Endodermal cell (in vitro differentiated cells): ENCODE results near the gene ANKRD9. TPM values are rescaled to one million over a fixed set of nuclear protein-coding genes. Genes with fewer than 3 reads are reported as not detected.

Experiments
- DNase-seq: peaks from one replicate; pipeline ENCODE4 v3.0.0-alpha.2; 2017
- H3K27ac ChIP-seq: 2 replicates; pipeline ENCODE4 v1.5.1; 2013; ENCODE audit warnings: mild to moderate bottlenecking, low read depth, low read length, moderate library complexity
- H3K27me3 ChIP-seq: 2 replicates; pipeline ENCODE4 v1.6.1; 2013; ENCODE audit warnings: mild to moderate bottlenecking, low read length, moderate library complexity; ENCODE audit not compliant: insufficient read depth, control insufficient read depth, poor library complexity, severe bottlenecking
- H3K36me3 ChIP-seq: 2 replicates; pipeline ENCODE4 v1.7.0; 2013; ENCODE audit warnings: mild to moderate bottlenecking, low read length, moderate library complexity; ENCODE audit not compliant: control insufficient read depth, insufficient read depth
- H3K4me1 ChIP-seq: one replicate; pipeline ENCODE4 v1.7.0; 2013; ENCODE audit warnings: low read length; ENCODE audit not compliant: control insufficient read depth, insufficient read depth
- H3K4me3 ChIP-seq: 2 replicates; pipeline ENCODE4 v1.5.1; 2013; ENCODE audit warnings: mild to moderate bottlenecking, low read length, moderate library complexity
- H3K9ac ChIP-seq: 2 replicates; pipeline ENCODE4 v1.6.1; 2013; ENCODE audit warnings: mild to moderate bottlenecking, low read length, moderate library complexity; ENCODE audit not compliant: poor library complexity, severe bottlenecking; ENCODE audit errors: extremely low read depth
- H3K9me3 ChIP-seq: 2 replicates; pipeline ENCODE4 v1.6.1; 2013; ENCODE audit warnings: mild to moderate bottlenecking, low read length, moderate library complexity; ENCODE audit not compliant: control insufficient read depth
- H3K27ac Mint-ChIP-seq: 2 replicates; pipeline ENCODE4 v1.8.0; 2020; ENCODE audit warnings: mixed read lengths
- H3K27me3 Mint-ChIP-seq: 2 replicates; pipeline ENCODE4 v1.8.0; 2021; ENCODE audit warnings: mild to moderate bottlenecking, mixed read lengths; ENCODE audit not compliant: insufficient read depth
- H3K36me3 Mint-ChIP-seq: 2 replicates; pipeline ENCODE4 v1.8.0; 2020; ENCODE audit warnings: low read depth, mixed read lengths
- H3K4me1 Mint-ChIP-seq: 2 replicates; pipeline ENCODE4 v1.8.0; 2020; ENCODE audit warnings: mixed read lengths
- H3K4me3 Mint-ChIP-seq: 2 replicates; pipeline ENCODE4 v1.8.0; 2020; ENCODE audit warnings: mild to moderate bottlenecking, moderate library complexity, mixed read lengths
- H3K9me3 Mint-ChIP-seq: 2 replicates; pipeline ENCODE4 v1.8.0; 2020; ENCODE audit warnings: mild to moderate bottlenecking, mixed read lengths
- WGBS, 2 experiments: methylation state at CpG; one replicate each; pipeline versions ENCODE4 v1.1.5 to v1.1.7; 2013; ENCODE audit warnings: missing lambda C conversion rate in 2 of 2, mixed read lengths in 1 of 2; ENCODE audit not compliant: insufficient coverage in 1 of 2, insufficient read length in 1 of 2; 5-methylcytosine and 5-hydroxymethylcytosine counted together
- total RNA-seq, 2 donors: library from RNA; stranded (reverse); fragmentation: NEBNext Ultra II Directional in 1 of 2; extraction: Animal tissue kit (Norgen Biotek cat#: 25700) in 1 of 2; gene quantifications; 2 replicates in 1 of 2; 3 replicates in 1 of 2; pipeline ENCODE4 v1.2.1, GENCODE V29; 2021
- TF ChIP-seq, protein P1 (sequence below): fragments of 200-600 bp; sonication (generic); conservative IDR thresholded peaks from 2 replicates; pipeline ENCODE4 v1.5.0; 2021; ENCODE audit warnings: antibody characterized with exemption, mild to moderate bottlenecking

The ANKRD9 gene
- total RNA-seq, 2 donors from 2014 or later, result 32.7 to 38.9 TPM

DNA sequence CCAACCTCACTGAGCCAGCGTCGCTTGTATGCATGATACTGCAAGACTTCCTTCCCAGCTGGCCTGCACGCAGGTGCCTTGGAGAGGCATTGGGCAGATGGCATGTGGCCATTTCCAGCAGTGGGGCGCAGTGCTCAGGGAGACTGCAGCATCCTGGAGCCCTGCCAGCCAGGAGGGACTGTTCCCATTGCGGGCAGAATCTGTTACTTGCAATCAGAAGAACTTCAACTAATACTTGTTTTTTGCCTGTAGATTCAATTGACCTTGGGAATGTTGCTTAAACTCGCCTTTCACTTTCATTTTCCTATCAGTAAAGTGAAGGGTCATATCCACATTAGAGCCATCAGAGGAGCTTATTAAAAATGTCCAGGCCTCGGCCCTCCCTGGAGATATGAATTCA, 29.8 kb downstream of the ANKRD9 start:
- H3K27me3 ChIP-seq, result no peaks in the 10 kb centered on the region
- H3K4me3 ChIP-seq, result no peak overlapping the region
- no peaks in the 10 kb centered on the region for H3K4me1 ChIP-seq
- TF ChIP-seq, protein P1, sequence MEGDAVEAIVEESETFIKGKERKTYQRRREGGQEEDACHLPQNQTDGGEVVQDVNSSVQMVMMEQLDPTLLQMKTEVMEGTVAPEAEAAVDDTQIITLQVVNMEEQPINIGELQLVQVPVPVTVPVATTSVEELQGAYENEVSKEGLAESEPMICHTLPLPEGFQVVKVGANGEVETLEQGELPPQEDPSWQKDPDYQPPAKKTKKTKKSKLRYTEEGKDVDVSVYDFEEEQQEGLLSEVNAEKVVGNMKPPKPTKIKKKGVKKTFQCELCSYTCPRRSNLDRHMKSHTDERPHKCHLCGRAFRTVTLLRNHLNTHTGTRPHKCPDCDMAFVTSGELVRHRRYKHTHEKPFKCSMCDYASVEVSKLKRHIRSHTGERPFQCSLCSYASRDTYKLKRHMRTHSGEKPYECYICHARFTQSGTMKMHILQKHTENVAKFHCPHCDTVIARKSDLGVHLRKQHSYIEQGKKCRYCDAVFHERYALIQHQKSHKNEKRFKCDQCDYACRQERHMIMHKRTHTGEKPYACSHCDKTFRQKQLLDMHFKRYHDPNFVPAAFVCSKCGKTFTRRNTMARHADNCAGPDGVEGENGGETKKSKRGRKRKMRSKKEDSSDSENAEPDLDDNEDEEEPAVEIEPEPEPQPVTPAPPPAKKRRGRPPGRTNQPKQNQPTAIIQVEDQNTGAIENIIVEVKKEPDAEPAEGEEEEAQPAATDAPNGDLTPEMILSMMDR, result no peak
- peaks cover 40% of the 10 kb centered on the region for H3K36me3 Mint-ChIP-seq
- H3K4me3 Mint-ChIP-seq, result no peak overlapping the region
- no peaks in the 10 kb centered on the region for H3K27me3 Mint-ChIP-seq
- WGBS, 2 experiments, result 94% methylated on average over 5 to 7 of the region's 7 CpGs
- peaks cover 4% of the 10 kb centered on the region for H3K4me1 Mint-ChIP-seq
- no peak for DNase-seq
- H3K9me3 Mint-ChIP-seq, result peaks cover 13% of the 10 kb centered on the region
- H3K27ac Mint-ChIP-seq, result no peak overlapping the region
- peaks cover 4% of the 10 kb centered on the region for H3K9me3 ChIP-seq
- no peaks in the 10 kb centered on the region for H3K36me3 ChIP-seq
- no peak overlapping the region for H3K9ac ChIP-seq
- no peak overlapping the region for H3K27ac ChIP-seq

DNA sequence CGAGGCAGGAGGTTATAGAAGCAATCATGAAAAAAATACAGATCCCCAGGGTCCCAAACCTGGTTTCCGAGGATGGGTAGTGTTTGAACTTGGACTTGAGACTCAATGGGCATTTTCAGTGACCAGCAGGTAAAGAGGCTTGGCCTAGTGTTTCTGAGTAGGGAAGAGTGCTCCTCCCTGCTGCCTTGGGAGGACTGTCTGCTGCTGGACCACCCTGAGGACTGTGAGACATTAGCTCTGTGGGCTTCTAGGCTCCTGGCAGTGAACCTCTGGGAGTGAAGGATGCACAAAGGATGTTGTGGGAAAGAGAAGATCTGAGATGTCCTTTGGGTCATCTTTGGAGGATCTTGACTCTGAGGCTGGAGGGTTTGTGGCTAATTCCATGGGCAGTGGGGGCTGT, 30.5 kb downstream of the ANKRD9 start:
- no peak overlapping the region for H3K4me3 Mint-ChIP-seq

DNA sequence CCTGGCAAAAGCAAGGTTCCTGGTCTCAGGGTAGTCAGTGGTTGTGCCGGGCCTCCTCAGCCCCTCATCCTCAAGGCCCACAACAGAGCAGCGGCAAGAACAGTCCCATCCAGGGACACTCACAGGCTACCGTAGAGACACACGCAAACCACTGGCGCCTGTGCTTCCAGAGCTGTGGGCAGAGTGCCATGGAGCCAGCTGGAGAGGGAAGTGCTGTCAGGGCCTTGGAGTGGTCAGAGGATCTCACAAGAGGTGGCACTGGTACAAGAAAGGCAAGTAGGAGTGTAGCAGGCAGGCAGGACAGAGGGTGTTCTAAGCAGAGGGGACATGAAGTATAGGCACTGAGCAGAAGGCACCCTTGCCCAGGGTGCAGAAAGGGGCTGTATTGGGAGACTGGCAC, 34.6 kb downstream of the ANKRD9 start:
- Mint-ChIP-seq H3K36me3 (peaks cover 26% of the 10 kb centered on the region), H3K4me1 (no peaks in the 10 kb centered on the region), H3K27ac (no peak overlapping the region), H3K4me3 (no peak overlapping the region), H3K9me3 (no peaks in the 10 kb centered on the region), H3K27me3 (no peaks in the 10 kb centered on the region)
- WGBS, 2 experiments, result 96 to 100% methylated on average over 2 to 5 of the region's 5 CpGs
- H3K4me1 ChIP-seq, result no peaks in the 10 kb centered on the region
- H3K36me3 ChIP-seq, result no peaks in the 10 kb centered on the region
- H3K27me3 ChIP-seq, result no peaks in the 10 kb centered on the region
- TF ChIP-seq, protein P1, result no peak
- no peak overlapping the region for H3K4me3 ChIP-seq
- no peak overlapping the region for H3K27ac ChIP-seq
- no peak overlapping the region for H3K9ac ChIP-seq
- H3K9me3 ChIP-seq, result no peaks in the 10 kb centered on the region
- DNase-seq, result no peak

More for the DNA sequence above, 30.5 kb downstream of the ANKRD9 start:
- peaks cover 4% of the 10 kb centered on the region for H3K4me1 Mint-ChIP-seq
- H3K36me3 Mint-ChIP-seq, result peaks cover 39% of the 10 kb centered on the region
- Histone ChIP-seq H3K4me1 (no peaks in the 10 kb centered on the region), H3K9me3 (peaks cover 4% of the 10 kb centered on the region), H3K27ac (no peak overlapping the region), H3K4me3 (no peak overlapping the region), H3K36me3 (no peaks in the 10 kb centered on the region), H3K9ac (no peak overlapping the region), H3K27me3 (no peaks in the 10 kb centered on the region)
- H3K27me3 Mint-ChIP-seq, result no peaks in the 10 kb centered on the region
- H3K27ac Mint-ChIP-seq, result no peak overlapping the region
- TF ChIP-seq, protein P1, result no peak
- WGBS, 2 experiments, result 92 to 96% methylated on average over 2 of the region's 2 CpGs
- no peak for DNase-seq
- peaks cover 13% of the 10 kb centered on the region for H3K9me3 Mint-ChIP-seq
